HT1080 (cell line): ENCODE results near the gene ZNF879. TPM values are rescaled to one million over a fixed set of nuclear protein-coding genes. Genes with fewer than 3 reads are reported as not detected.

ENCODE experiments used
- DNase-seq: peaks from one replicate; pipeline ENCODE4 v3.0.0-alpha.2; 2015; ENCODE audit warnings: low read depth
- total RNA-seq: library from RNA; depleted of rRNA; stranded (reverse); fragments of >200 nt; shearing (Covaris generic); gene quantifications from 2 replicates; pipeline ENCODE4 v1.2.3, GENCODE V29; 2014; rRNA removed

The ZNF879 gene
- total RNA-seq, 1 experiment from 2014 or later = 0.24 TPM

GRCh38 chr5:179006564-179006963 is 17.0 kb upstream of the ZNF879 start:
- DNase-seq = no peak

DNA sequence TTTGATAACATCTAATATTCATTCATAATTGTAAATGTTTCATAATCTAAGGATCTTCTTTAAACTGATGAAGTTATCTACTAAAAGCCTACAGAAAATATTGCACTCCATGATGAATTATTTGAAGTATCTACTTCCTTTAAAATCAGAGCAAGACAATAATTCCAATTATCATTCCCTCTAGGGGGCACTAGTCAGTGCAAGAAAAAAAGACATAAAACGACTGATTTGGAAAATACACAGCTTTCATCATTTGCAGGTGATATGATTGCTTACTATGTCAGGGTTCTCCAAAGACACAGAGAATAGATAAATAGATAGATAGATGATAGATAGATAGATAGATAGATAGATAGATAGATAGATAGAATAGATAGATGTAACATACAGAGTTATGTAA is 14.9 kb upstream of the ZNF879 start:
- DNase-seq = no peak

DNA sequence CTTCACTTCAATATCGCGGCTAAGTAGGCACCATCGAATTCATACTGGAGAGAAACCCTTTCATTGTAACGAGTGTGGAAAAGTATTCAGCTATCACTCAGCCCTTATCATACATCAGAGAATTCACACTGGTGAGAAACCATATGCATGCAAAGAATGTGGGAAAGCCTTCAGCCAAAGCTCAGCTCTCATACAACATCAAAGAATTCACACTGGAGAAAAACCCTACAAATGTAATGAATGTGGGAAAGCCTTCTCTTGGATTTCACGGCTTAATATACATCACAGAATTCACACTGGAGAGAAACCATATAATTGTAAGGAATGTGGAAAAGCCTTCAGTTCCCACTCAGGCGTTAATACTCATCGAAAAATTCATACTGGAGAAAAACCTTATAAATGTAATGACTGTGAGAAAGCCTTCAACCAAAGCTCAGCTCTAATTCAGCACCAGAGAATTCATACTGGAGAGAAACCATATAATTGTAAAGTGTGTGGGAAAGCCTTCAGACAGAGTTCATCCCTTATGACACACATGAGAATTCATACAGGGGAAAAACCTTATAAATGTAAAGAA is 9.5 kb downstream of the ZNF879 start:
- DNase-seq = no peak

DNA sequence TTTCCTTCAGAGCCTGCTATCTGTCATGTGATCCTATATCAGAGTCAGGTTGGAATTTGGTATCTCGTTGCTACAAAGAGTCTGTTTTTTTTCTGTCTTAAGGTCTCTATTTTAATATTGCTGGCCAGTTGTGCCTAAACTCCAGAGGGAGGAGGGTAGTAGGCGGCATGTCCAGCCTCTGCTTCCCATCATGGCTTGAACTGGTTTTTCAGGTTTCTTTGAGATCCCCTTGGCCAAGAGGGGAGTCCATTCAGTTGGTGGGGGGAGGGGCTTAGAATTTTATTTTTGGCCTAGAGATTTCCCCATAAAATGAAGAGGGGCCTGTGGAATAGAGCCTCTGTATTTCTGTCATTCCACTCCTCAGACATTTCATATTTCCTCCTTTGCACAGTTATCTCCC is 21.2 kb downstream of the ZNF879 start:
- no peak for DNase-seq

- DNase-seq = no peak
These were observed 28.2 kb downstream of the ZNF879 start for GRCh38 chr5:179051784-179052183.

DNA sequence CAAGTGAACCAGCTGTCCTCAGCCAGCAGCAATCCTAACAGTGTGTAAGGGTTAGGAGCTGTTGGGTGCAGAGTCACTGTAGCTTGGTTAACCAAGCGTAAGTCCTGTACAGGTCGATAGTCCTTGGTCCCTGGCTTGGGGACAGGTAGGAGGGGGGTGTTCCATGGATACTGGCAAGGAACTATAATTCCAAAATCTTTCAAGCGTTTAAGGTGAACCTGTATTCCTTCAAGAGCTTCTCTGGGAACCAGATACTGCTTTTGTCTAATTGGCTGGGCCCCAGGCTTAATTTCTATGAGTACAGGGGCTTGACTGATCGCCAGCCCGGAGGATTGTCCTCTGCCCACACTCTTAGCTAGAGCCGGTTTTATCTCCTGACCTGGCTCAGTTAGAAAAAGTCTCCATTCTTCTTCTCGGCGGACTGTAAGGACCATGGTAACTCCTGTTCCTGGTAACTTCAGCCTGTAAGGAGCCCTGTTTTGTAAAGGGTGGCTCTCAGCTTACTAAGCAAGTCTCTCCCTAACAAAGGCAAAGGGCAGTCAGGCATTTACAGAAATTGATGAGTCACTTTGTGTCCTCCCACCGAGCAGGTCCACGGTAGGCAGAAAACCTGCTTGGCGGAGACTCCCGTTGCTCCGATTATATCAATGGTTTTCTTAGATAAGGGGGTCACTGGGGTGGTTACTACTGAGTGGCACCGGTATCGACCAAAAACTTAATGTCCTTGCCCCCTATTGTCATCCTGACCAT is 30.6 kb downstream of the ZNF879 start:
- no peak for DNase-seq

GRCh38 chr5:179054876-179055275 is 31.3 kb downstream of the ZNF879 start:
- no peak for DNase-seq

DNA sequence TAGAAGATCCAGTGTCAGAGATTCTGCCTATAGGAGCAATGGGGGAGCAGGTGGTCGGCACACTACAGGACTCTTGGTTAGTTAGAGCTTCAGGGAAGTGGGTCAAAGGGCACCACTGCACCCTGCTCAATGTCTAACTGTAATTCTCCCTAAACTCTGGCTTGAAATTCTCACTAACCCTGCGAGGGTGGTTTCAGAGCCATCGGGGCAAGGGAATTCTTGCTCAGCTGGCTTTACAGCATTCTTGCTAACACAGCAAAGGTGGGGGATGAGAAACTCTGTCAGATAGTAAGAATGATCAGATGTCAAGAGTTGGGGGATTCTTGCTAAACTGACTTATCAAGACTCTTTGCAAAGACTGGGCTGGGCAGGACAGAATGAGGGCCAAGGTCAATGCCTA is 31.8 kb downstream of the ZNF879 start:
- no peak for DNase-seq

DNA sequence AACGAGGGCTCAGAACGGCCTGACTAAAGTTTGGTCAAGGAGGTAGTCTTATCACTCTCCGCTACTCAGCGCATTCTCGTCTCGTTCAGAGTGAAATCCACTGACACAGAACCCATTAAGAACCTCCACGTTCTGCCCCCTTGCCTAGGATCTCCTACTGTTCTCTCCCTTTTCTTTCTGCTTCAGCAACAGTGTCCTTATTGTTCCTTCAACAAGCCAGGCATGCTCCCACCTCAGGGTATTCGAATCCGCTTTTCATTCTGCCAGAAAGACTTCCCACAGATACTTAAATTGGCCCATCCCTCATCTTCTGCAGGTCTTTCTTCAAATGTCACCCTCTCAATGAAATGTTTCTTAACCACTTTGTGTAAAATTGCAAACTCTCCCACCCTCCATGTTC is 32.2 kb downstream of the ZNF879 start:
- DNase-seq = no peak

GRCh38 chr5:179060116-179061008 is 36.8 kb downstream of the ZNF879 start, which contains the start of gene ZNF354C:
Gene ZNF354C (plus strand): TSS chr5:179060373. CDS start chr5:179062069, 1,696 bp downstream.
- DNase-seq = peak; percentile 72

DNA sequence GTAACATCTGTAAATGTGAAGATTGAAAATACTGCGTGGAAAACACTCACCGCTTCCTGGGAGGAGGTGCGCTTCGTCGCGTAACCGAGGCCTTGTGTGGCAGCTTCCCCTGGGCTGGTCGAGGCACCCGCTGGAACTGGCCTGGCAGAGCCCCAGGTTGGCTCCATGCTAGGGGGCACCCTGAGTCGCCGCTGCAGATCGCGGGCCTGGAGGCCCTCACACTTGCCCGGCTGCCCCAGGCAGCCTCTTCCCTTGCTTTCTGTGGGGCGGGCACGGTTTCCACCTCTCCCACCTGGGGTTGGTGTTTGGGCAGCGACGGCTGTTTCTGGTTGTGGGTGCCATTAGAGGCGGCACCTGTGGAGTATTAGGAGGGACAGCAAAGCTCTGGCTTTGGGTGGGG is 37.4 kb downstream of the ZNF879 start:
- no peak for DNase-seq

DNA sequence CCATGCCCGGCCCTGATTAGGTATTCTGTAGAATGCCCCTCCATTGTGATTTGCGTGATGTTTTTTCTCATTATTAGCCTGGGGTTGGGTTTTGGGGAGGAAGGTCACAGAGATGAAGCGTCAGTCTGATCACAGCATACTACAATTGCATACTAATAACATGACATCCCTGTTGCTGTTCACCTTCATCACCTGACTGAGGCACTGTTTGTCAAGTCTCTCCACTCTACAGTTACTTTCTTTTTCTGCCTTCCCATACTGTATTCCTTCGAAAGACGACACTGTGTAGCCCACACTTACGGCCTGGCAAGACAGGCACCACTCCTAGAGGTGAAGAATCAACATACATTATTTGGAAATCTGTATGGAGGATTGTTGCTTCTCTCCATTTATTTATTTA is 42.1 kb downstream of the ZNF879 start:
- DNase-seq = no peak

- no peak for DNase-seq
These were observed 55.8 kb downstream of the ZNF879 start for GRCh38 chr5:179079165-179079987.

- no peak for DNase-seq
These were observed 57.1 kb downstream of the ZNF879 start for GRCh38 chr5:179080724-179081123.

Other genes starting within 250 kb of the ZNF879 start
- gene ZNF354B, start 163.9 kb upstream of the ZNF879 start, total RNA-seq = 4.3 and 6.1 TPM in 2 replicates
- not detected in 2 replicates for gene ZFP2, start 127.9 kb upstream of the ZNF879 start, total RNA-seq
- gene ZNF454, start 82.6 kb upstream of the ZNF879 start, total RNA-seq = not detected in 2 replicates
- gene GRM6, start 28.5 kb upstream of the ZNF879 start, total RNA-seq = not detected in 2 replicates
- 1.7 and 1.9 TPM in 2 replicates for gene ZNF354C, start 36.6 kb downstream of the ZNF879 start, total RNA-seq